DMS 273 treated with DMSO at 0.1 percent for 48 hours (cell line): ENCODE data around the gene IGFBP1.

ENCODE experiments used
- DNase-seq: peaks from one replicate; lab custom pipeline; 2025; lab: John Stamatoyannopoulos, UW

Gene IGFBP1

DNA sequence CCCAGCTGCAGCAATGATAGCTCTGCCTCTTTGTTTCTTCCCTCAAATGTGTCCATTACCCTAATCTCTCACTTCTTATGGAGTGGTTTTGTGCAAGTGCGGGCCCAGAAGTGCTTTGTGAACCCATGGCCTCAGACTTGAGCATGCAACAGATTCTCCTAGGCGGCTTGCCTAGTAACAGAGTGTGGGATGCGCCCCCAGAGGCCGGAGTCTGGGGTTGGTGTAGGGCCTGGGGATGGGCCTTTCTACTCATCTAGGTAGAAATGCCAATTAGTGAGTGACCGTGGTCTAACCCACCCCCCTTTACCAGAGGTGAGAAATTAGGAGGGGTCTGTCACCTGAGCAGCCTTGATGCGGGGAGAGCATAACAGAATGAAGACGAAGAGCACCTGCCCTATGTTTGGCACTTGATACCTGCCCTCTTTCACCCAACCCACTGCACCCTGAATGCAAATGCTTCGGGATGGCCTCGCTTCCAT, 7.0 kb upstream of the IGFBP1 start:
- no peak for DNase-seq

GRCh38 chr7:45881759-45882464, 6.4 kb upstream of the IGFBP1 start:
- DNase-seq, result no peak

- no peak for DNase-seq
Measured at GRCh38 chr7:45882465-45882810, 5.8 kb upstream of the IGFBP1 start.

DNA sequence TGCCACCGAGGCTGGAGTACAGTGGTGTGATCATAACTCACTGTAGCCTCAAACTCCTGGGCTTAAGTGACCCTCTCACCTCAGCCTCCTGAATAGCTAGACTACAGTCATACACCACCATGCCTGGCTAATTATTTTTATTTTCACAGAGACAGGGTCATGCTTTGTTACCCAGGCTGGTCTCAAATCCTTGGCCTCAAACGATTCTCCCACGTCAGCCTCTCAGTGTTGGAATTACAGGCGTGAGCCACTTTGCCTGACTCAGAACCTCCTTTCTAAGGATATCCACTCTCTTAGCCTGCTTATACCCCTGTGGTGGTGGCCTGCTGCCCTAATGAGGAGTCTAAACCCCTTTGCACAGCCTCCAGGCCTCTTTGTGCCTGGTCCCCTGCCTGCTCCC, 4.2 kb upstream of the IGFBP1 start:
- no peak for DNase-seq

GRCh38 chr7:45885264-45885882, 2.9 kb upstream of the IGFBP1 start:
- DNase-seq, result no peak

DNA sequence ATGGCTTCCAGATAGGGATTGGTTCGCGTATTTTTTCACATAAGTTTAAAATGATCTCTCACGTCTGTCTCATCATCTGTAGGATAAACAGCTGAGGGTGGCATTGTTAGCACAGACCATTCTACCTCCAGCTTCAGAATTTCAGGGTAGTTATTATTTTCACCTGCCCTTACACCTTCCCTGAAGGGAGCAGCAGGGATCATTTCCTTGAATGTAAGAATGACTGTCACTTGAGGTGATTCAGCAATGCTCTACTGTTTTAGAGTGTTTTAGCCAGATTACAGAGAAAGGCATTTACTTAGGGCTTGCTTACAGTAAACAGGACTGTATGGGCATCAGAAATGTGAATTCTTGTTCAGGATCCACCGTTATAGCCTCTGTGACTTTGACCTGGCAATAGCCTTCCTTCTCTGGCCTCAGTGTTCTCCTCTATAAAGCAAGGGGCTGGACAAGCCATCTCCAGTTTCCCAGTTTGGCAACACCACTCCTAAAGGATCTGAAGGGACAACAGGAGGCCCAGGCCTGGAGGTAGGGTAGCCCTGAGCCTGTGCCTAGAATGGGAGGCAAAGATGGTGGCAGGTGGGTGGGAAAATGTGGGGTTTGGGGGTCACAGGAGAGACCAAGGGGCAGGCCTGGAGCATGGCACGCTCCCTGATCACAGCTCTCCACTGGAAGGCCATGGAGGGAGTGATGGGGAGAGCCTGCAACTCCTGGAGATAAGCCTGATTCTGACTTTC, 1.2 kb upstream of the IGFBP1 start:
- no peak for DNase-seq

DNA sequence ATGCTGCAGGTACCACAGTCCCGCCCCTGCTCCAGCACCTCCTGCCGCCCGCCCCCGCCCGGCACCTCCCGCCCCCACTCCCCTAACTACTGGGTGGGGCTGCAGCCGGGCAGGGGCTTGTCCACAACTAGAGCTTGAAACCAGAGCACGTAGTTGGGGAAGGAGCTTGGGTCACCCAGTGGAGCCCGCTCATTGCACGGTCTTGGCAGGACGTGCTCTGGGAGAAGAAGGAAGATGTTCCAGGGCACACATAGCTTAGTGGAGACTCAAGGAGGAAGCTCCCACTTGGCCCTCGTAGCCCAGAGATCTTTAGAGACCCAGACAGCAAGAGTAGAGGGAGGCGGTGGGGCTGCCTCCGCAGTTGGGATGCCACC, 692 bp downstream of the IGFBP1 start:
- DNase-seq, result no peak

GRCh38 chr7:45889367-45890067, 1.2 kb downstream of the IGFBP1 start:
- no peak for DNase-seq

GRCh38 chr7:45890125-45890901, 2.0 kb downstream of the IGFBP1 start:
- no peak for DNase-seq

DNA sequence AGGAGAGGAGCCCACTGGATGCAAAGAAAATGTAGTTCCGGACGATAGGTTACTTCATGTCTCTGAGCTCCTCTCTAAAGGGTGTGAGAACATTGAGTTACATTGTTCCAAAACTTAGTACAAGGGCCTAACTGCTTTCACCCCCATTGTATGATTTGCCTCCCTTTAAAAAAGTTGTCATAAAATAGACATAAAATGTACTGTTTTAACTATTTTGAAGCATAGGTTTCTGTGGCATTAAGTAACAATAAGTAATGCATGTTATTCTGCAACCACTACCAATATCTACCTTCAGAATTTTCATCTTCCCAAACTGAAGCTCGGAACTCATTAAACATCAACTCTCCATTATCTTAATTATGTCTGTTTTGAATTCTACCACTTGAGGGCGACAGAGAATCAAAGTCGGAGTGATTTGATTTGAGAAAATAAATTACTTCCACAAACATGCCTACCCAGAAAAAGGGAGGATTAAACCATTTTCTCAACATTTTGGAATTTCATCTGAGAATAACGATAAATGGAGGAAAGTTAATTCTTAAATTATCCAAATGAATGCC, 2.7 kb downstream of the IGFBP1 start:
- no peak for DNase-seq

GRCh38 chr7:45891462-45892402, 3.4 kb downstream of the IGFBP1 start:
- no peak for DNase-seq

- no peak for DNase-seq
Measured at GRCh38 chr7:45892407-45893035, 4.2 kb downstream of the IGFBP1 start.

DNA sequence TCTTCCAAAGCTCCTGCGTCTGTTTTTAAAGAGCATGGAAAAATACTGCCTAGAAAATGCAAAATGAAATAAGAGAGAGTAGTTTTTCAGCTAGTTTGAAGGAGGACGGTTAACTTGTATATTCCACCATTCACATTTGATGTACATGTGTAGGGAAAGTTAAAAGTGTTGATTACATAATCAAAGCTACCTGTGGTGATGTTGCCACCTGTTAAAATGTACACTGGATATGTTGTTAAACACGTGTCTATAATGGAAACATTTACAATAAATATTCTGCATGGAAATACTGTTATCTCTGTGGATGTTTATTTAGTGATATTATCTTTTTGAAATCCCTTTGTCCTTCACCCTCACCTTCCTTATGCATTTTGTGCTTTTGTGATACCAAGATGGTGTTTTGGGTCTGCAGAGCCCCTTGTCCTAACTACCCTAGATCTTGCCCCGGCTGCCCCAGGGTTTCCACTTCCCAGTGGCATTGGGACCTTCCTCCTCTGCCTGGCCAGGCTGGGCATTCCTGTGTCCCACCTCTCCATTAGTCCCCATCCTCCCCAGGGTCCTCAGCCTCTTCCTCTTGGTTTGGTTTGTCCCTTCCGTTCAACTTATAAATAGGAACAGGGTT, 5.2 kb downstream of the IGFBP1 start:
- DNase-seq, result no peak

DNA sequence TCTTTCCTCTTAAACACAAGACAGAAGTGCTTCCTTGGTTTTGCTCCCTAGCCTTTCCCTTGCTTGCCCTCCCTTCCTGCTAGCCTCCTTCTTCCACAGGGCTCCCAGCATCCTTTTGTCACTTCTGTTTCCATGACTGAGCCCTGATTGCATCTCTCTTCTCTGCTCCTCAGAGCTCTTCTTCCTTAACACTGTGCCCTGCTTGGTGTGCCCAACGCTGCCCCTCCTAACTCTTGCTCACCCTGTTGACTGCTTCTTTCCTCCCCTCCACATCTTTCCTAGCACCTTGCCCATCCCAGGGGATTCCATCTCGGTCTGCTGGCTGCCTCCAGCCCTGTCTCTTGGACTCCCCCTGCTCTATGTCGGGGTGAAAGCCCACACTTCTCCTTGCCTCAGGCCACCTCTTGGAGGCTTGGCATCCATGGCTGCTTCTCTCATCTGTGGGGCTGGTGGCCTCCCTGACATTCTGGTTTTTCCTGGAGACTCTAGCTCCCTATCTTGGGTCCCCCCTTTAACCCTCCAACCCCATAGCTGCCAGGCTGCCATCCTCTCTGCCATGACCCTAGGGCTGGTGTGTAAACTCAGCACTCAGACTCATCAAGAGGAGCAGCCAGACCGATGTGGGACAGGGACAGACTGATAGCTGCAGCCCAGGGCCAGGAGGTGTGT, 5.8 kb downstream of the IGFBP1 start:
- no peak for DNase-seq

GRCh38 chr7:45894665-45895062, 6.4 kb downstream of the IGFBP1 start:
- DNase-seq, result no peak

DNA sequence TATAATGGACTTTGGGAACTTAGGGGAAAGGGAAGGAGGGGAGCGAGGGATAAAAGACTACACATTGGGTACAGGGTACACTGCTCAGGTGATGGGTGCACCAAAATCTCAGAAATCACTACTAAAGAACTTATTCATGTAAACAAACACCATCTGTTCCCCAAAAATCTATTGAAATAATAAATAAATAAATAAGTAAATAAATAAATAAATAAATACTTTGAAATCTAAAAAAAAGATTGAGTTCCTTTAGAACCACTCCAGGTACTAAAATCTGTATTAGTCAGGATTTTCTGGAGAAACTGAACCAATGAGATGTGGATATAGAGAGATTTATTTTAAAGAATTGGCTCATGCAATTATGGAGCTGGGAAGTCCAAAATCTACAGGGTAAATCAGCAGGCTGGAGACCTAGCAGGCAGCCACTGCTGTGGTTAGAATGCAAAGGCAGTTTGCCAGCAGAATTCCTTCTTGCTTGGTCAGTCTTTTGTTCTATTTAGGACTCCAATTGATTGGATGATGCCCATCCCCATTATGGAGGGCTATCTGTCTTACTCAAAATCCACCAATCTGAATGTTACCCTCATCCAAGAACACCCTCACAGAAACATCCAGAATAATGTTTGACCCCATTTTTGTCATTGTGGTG, 8.9 kb downstream of the IGFBP1 start:
- DNase-seq, result no peak

- DNase-seq, result no peak
Measured at GRCh38 chr7:45898222-45898621, 9.9 kb downstream of the IGFBP1 start.

DNA sequence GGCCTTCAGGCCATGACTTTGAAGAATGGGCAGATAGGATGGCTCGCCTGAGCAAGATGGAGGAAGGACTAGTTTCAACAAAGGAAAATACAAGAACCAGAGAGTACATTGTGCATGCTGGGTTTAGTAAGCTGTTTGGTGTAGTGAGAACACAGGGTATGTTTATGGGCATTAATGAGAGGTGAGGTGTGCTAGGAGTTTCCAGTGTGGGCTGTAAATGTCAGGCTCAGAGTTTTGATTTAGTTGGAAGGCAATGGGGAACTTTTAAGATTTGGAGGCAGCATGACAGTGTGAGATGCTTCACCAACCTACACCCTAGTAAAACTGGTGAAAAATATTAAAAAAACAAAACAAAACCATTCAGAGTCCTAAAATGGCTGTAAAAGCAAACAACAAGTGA, 13.3 kb downstream of the IGFBP1 start:
- DNase-seq, result no peak
